HS-5 (cell line): ENCODE results near the gene EIF3A.

Experiments
- DNase-seq: peaks from one replicate; pipeline ENCODE4 v3.0.0-alpha.2; 2012; ENCODE audit warnings: low read depth

EIF3A gene

GRCh38 chr10:119005362-119006043 lies 75.1 kb downstream of the EIF3A start:
- no peak for DNase-seq

- no peak for DNase-seq
These were observed 76.9 kb downstream of the EIF3A start for GRCh38 chr10:119003572-119004289.

DNA sequence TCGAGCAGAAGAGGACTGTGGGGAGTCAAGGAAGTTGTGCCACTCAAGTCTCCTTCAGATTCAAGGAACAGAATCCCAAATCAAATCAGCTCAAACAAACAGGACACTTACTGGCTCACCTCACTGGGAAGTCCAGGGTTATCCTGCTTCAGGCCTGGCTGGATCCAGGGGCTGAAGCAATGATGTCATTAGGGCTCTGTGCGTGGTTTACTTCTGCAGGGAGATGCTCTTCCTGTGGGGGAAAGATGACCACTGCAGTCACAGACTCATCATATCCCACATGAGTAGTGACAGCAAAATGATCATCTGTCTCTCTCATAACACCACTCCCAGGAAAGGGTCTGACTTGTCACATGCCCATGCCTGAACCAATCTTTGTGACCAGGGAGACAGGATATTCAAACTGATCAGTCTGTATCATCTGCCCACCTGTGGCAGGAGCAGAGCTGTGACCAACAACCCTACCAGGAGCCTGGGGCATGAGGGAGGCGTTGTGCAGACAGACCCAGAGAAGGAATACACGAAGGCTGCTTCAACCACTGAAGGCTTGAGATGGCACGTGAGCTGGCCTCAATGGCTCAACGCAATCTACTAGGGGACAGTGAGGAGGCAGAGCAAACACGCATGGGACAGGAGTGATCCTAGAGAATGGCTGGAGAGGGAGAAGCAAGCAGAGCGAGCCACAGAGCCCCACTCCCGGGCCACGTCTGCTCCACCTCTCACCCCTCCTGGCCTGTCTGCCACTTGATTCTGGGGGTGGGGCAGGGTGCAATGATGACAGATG lies 78.7 kb downstream of the EIF3A start:
- no peak for DNase-seq

DNA sequence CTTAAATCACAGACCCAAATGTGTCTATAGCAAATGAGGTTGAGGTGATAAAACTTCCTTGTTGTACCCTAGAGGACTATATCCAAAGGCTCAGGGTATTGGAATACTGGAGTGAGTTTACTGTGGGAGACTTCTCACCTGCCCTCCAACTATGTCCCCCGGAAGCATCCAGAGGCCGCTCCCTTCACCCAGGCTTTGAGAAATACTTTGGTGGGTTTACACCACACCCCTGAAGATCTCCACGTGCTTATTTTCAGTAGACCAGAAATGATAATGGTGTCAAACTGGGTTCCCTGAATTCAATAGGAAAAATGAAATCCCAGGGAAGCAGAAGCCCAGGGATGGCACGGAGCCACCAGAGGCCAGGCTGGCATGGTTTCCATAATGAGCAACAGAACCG lies 82.4 kb downstream of the EIF3A start:
- DNase-seq, result no peak

GRCh38 chr10:118997379-118997778 lies 83.2 kb downstream of the EIF3A start:
- DNase-seq, result no peak

DNA sequence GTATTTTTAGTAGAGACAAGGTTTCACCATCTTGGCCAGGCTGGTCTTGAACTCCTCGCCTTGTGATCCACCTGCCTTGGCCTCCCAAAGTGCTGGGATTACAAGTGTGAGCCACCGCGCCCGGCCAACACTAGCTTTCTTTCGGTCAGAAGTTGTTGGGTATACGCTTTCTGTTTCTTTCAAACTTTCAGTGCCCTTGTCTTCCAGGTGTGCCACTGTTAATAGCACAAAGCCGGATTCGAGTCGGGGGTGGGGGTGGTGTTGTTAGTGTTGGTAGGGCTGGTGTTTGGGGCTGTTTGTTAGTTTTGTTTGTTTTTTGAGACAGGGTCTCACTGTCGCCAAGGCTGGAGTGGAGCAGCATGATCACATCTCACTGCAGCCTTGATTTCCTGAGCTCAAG lies 84.9 kb downstream of the EIF3A start:
- no peak for DNase-seq

GRCh38 chr10:118994321-118994720 lies 86.3 kb downstream of the EIF3A start:
- no peak for DNase-seq

GRCh38 chr10:118993214-118993613 lies 87.4 kb downstream of the EIF3A start:
- DNase-seq, result no peak

- no peak for DNase-seq
These were observed 88.1 kb downstream of the EIF3A start for GRCh38 chr10:118992496-118992895.

DNA sequence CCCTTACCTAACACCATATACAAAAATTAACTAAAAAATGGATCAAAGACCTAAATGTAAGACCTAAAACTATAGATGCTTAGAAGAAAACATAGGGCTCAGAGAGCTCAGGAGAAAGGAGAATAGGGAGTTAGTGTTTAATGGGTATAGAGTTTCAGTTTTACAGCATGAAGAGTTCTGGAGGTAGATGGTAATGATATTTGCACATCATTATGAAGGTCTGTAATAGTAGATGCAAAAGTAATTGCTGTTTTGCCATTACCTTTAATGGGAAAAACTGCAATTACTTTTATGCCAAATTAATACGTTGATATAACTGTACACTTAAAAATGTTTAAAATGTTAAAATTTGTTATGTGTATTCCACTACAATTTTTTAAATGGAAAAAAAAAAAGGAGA lies 90.3 kb downstream of the EIF3A start:
- DNase-seq, result no peak

DNA sequence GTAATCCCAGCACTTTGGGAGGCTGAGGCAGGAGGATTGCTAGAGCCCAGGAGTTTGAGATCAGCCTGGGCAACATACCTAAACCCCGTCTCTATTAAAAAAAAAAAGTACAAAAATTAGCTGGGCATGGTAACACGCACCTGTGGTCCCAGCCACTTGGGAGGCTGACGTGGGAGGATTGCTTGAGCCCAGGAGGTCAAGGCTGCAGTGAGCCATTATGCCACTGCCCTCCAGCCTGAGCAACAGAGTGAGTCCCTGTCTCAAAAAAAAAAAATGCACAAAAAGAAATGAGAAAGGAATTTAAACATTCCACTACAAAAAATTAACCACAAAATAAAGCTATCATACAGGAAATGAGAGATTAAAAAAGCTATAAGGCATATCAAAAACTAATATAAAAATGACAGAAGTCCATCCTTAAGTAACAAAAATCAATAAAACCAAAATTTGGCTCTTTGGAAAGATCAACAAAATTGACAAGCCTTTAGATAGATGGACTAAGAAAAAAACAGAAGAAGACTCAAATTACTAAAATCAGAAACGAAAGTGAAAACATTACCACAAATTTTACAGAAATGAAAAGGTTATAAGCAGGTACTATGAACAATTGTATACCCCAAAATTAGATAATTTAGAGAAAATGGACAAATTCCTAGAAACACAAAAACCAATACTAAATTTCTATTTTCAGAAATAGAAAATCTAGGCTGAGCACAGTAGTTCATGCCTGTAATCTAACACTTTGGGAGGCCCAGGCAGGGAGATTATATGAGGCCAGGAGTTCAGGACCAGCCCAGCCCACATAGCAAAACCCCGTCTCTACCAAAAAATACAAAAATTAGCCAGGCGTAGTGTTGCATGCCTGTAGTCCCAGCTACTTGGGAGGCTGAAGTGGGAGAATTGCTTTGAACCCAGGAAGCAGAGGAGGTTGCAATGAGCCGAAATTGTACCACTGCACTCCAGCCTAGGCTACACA lies 93.5 kb downstream of the EIF3A start:
- no peak for DNase-seq

DNA sequence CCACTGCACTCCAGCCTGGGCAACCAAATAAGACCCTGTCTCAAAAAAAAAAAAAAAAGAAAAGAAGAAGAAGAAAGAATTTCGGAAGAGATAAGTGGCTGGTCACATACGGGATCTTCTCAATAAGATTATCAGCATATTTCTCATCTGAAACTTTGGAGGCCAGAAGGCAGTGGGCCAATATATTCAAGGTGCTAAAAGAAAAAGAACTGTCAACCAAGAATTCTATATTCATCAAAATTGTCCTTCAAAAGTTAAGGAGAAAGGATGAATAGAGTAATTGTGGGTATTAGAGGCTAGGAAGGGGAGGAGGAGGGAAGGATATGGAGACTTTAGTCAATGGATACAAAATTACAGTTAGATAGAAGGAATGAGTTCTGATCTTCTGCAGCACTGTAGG lies 95.0 kb downstream of the EIF3A start:
- no peak for DNase-seq
